Skeletal muscle cell (primary cell): ENCODE measurements around the gene CACNA1S.

ENCODE experiments used
- DNase-seq: peaks from one replicate; pipeline ENCODE4 v3.0.0-alpha.2; 2010; ENCODE audit warnings: low read depth
- H3K4me3 ChIP-seq: 2 replicates; pipeline ENCODE4 v1.5.1; 2011; ENCODE audit warnings: low read depth, mild to moderate bottlenecking, control low read depth, low read length, moderate library complexity

Gene CACNA1S

DNA sequence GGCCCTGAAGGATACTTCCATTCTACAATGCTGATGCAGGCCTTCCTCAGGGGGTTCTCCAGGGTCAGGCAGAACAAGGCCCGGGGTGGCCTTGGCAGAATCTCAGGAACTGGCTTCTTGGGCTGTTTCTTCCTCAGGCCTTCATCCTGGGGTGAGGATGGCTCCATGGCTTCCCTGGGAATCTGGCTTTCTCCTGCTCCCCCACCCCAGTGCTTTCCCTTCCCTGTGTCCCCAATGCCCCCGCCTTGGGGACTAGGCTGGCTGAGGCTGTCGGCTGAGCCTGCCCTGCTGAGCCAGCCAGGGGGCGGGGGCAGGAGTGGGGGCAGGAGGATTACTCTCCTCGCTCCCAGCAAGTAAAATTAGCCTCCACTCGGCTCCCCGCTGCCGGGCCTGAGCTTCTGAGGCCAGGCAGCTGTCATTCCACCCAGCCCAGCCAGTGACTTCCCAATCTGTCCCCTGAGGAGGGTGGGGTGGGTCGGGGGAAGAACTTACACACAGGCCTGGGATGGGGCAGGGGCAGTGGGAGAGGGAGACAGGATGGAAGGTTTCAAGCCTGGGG lies at the start of gene CACNA1S:
CACNA1S (minus strand) TSS at position 254 of the 559 bp plus-strand sequence; CDS start at position 167, 87 bp downstream.
- no peak for DNase-seq
- no peak within 1 kb of the TSS for H3K4me3 ChIP-seq

DNA sequence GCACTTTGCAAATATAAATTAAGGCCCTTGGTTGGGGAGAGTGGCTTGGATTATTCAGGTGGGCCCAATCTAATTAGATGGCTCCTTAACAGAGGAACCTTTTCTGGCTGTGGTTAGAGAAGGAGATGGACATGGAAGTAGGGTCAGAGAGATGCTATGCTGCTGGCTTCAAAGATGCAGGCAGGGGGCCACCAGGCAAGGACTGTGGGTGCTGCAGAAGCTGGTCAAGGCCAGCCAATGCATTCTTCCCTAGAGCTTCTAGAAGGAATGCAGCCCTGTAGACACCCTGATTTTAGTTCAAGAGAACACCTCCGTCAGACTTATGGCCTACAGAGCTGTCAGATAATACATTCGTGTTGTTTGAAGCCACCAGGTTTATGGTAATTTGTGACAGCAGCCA lies 45.7 kb upstream of the CACNA1S start:
- no peak overlapping the region for H3K4me3 ChIP-seq
- DNase-seq = no peak

DNA sequence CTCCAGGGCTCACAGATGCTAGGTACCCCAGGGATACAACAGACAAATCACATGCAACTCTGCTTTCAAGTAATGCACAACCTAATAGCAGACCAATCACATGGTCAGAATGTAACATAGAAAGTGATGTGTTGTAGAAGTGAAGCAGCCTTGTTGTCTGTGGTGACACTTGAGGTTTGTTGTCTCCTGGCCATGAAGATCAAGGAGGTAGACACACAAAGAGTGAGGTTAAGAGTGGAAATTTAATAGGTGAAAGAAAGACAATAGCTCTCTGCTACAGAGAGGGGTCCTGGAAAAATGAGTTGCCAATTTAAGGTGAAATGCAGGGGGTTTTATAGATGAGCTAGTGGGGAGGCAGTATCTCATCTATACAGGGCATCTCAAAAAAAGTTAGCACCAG lies 44.6 kb upstream of the CACNA1S start:
- no peak for DNase-seq
- no peak overlapping the region for H3K4me3 ChIP-seq

DNA sequence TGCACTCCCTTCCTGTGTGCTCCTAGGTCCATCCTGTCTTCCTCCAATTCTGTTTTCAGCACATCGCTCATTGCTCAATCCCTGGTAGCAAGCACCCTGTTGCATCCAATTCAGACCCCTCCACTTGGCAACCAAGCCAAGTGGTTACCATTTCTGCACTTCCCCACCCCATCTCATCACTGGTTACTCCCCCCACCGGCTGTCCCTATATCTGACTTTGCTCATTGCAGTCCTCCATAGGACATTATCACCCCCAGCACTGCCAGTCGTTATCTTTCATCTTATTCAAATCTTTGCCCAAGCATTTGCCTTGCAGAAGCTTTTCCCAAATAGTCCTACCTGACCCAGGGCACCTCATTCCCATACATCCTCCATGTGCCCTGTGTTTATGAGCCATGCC lies 44.1 kb upstream of the CACNA1S start:
- H3K4me3 ChIP-seq = no peak overlapping the region
- DNase-seq = no peak

DNA sequence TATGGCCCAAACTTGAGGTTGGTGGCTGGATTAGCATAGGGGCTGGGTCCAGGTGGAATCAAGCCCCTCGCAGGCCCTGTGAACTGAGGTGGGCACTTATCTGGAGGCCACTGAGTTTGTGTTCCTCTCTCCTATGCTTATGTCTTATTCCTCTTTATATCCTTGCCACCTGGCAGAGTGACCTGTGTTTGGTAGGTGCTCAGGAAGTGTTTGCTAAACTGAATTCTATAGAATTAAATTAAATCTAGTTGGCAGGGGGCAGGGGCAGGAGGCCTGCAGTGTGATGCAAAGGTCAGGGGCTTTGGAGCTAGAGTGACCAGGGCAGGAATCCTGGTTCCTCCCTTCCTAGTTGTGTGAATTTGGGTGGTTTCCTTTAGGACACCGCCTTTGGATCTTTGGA lies 43.1 kb upstream of the CACNA1S start:
- H3K4me3 ChIP-seq = no peak overlapping the region
- no peak for DNase-seq

DNA sequence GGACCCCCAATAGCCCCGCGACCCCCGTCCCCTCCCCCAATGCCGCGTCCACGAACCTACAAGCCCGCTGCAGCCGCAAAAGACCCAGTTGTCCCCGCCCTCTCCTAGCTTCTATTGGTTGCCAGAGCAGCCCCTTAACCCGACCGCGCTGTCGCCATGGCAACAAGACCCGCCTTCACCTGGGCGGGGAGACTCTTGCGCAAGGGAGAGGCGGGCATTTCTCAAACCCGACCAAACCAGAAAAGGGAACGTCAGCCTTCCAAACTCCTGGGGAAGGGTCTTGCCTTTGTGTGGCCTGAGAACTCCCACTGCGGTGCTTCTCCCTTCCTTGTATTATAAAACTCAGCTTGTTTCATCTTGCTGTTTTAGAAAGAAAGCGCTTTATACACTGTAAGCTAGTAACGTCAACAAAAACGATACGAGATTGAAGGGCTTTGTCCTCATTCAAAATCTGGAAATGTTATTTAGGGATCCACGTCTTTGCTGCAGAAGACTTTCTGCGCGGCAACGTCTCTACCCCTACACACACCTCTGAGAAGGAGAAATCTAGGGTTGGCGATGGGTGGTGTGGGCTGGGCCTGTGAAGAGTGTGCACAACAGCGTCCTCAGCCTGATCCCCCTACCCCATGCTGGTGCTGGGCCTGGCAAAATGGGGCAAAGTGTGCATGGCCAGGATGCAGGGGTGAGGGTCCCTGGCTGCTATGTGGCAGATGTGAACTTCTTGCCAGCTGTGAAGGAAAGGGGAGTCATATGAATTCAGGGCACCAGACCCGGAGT lies 42.4 kb upstream of the CACNA1S start, which contains the start of gene TMEM9:
TMEM9 (minus strand) TSS at position 86 of the 777 bp plus-strand sequence. CDS start 551 bp downstream, outside the sequence.
- H3K4me3 ChIP-seq = peak within 1 kb of the TSS; percentile 81
- DNase-seq = peak; percentile 72

DNA sequence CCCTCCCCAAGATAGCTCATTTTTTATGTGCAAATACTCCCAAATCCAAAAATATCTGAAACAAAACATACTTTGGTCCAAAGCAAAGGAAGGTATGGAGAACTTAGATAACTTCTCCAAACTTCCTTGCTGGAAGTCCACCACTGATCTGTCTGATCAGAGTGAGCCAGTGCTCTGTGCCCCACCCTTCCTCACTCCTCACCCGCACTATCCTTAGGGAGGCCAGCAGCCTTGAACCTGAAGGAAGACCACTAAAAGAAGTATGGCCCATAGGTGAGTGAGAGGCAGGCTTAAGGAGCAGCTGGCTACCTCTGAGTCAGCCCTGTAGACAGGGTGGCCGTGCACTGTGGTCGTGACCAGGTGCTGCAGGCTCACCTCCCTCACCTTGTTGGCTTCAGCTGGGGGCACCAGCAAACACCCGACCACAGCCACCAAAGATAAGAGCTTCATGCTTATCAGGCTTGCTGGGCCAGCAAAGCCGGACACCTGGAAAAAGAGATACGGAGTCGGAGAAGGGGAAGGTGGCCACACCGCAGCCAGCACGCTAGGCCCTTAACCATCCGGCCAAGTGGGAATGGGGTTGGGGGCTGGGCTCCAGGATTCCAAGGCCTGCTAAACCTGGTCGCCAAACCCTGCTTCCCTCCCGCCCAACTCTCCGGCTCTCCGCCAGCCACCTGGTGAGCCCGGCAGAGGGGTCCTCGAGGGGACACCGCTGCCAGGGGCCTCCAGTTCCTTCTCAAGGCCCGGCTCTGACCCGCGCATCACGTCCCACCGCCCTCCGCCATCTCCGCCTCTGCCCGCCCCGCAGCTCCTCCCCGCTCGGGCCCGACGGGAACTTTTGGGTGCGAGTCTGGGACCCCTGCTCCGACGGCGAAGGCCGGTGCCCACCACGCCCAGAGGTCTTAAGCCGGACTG lies 41.5 kb upstream of the CACNA1S start:
- DNase-seq = no peak
- peak overlapping the region; percentile 81 for H3K4me3 ChIP-seq

DNA sequence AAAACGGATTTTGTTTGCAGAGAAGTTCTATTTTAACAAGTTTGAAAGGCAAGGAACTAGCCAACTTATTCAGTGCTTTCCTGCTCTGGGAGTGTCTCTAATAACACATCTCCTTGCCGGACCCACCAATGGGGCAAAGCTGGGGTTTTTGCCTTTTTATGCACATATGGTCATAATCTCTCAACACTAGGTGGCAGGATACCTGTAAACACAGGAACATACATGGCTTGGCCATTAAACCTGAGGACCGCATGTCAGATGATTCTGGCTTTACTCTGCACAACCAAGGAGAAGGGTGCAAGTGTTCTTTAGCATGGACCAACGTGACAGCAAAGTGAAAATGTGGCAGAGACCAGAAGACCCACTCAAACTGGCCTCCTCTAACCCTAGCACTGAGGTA lies 37.2 kb upstream of the CACNA1S start:
- no peak for DNase-seq
- H3K4me3 ChIP-seq = no peak overlapping the region

DNA sequence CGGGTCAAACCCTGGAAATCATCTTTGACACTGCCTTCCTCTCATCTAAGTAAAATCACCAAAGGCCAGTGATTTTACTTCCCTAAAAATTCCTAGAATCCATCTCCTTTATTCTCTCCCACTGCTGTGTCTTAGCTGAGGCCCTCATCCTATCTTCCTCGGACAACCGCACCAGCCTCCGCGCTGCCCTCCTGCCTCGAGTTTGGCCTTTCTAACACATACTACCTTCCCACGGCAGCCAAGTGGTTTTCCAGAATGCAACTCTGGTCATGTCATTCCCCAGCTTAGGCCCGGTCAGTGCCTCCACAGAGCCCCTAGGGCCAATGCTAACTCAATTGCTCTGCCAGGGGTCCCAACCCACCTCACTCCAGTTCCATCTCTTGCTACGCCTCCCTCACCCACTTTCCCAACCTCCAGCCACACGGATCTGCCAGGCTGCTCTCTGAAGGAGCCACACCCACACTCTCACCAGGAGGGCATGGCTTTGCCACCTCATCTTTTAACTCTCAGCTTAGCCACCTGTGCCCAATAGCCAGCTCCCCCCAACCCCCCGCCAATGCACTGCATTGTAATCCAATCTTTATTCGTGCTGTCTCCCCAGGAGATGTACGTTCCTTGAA lies 35.3 kb upstream of the CACNA1S start:
- no peak for DNase-seq
- no peak overlapping the region for H3K4me3 ChIP-seq

DNA sequence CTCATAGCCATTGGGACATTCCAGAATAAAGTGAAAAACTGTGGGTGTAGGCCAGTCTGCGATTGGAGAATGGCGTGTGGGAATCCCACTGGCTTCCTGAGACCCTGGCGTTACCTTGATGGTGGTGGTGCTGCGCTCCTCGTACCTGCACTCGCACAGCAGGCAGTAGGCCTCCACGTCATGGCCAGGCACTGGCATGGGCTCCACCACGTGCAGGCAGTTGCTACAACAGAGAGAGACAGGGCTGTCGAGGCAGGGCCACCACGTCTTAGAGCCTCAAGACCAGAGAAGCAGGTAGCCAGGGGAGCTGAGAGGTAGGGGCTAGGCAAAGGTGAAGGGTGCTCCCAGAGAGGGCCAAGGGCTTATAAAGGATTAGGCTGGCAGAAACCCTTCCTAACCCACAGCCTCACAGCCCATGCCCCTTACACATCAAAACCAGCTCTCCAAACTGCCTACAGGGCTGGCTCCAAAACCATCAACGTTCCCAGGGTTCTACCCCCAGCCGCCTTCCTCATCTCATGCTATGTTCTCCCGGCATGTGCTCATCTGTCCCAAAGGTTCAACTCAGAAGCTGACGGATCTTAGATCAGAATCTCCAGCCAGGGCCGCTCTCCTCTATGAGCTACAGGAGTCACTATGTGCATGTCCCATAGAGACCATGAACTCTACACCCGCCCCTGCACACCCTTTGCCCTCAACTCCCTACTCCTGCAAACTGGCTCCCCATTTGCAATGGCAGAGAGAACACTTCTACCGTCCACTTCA lies 34.6 kb upstream of the CACNA1S start:
- no peak overlapping the region for H3K4me3 ChIP-seq
- DNase-seq = no peak

DNA sequence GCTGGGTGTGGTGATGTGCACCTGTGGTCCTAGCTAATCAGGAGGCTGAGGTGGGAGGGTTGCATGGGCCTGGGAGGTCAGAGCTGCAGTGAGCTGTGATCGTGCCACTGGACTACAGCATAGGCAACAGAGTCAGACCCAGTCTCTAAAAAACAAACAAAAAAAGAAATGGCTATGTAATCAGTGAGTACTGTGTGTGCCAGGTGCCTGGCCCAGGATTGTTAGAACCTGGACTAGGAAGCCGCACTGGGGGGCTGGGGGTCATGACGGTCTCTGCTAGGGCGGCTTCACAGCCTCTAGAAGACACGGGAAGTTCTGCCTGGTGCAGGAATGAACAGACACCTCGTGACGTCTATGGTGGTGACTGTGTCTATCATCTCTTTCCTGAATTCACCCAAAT lies 33.6 kb upstream of the CACNA1S start:
- H3K4me3 ChIP-seq = no peak overlapping the region
- DNase-seq = no peak

DNA sequence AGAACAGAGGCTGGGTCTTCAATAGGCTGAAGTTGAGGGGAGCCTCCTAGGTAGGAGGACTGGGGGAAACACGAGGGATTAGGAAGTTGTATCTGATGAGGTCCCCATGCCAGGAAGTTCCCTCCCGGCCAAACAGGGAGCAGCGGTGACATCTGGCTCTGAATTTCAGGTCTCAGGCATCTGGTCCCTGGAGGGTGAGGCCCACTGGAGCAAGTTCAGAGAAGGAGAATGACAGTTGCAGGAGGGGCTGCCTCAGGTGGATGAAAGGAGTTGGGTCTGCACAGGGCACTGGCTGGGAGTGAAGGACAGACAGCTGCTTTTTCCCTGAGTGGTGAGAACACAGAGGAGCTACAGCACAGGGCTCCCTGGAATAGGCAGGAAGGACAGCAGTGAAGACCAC lies 32.9 kb upstream of the CACNA1S start:
- no peak for DNase-seq
- no peak overlapping the region for H3K4me3 ChIP-seq

DNA sequence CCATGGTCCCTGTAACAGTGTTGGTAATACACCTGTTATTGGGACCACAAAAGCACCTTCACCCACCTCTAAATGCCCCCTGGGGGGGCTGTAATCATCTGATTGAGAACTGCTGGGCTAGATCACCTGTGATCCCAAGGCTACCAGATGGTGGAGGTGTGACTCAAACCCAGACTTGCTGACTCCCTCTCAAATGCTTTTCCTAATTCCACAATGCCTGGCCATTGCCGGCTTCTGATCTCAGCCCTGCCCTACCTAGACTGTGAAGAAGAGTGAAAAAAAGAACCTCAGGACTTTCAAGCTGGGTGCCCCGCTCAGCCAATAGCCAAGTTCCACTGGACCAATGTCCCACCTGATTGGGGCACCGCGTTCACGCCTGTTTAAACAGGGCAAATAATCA lies 32.5 kb upstream of the CACNA1S start:
- no peak for DNase-seq

DNA sequence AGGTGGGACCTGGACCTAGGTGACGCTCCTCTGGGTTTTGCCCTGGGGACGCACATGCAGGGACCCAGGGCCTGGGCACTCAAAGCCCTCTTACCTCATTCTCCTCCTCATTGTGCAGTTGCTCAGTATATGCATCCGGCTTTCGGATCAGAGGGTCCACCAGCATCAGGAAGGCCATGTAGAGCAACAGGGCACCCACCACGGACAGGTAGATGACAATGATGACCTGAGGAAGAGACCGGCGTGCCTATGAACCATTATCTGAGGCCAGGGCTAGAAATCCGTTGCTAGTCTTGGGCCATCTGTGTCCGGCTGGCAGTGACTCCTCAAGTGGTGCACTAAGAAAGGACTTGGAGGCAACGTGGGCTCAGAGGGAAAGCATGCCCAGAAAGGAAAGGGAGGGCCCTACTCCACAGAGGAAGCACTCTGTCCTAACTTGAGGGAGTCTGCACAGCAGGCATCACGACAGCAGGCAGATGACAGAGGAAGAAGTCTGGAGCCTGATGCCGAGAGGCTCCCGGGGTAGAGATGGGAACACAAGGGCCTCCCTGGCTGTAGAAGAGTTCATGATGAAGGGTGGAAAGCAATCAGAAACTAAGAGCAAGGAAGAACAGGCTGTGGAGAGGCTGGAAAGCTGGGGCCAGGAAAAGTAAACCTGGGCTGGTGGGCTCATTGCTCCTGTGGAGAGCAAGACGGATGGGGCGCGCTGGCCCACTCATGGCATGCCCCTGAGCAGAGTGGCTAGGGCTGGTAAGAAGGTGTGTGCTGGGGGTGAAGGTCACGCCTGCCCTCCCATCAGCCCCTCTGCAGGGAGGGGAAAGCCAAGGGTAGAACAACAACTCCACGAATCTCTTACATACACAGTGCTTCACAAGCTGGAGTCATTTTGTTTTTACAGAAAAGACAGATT lies 31.8 kb upstream of the CACNA1S start:
- no peak overlapping the region for H3K4me3 ChIP-seq
- no peak for DNase-seq

More for the DNA sequence above, 32.5 kb upstream of the CACNA1S start:
- H3K4me3 ChIP-seq = no peak overlapping the region

DNA sequence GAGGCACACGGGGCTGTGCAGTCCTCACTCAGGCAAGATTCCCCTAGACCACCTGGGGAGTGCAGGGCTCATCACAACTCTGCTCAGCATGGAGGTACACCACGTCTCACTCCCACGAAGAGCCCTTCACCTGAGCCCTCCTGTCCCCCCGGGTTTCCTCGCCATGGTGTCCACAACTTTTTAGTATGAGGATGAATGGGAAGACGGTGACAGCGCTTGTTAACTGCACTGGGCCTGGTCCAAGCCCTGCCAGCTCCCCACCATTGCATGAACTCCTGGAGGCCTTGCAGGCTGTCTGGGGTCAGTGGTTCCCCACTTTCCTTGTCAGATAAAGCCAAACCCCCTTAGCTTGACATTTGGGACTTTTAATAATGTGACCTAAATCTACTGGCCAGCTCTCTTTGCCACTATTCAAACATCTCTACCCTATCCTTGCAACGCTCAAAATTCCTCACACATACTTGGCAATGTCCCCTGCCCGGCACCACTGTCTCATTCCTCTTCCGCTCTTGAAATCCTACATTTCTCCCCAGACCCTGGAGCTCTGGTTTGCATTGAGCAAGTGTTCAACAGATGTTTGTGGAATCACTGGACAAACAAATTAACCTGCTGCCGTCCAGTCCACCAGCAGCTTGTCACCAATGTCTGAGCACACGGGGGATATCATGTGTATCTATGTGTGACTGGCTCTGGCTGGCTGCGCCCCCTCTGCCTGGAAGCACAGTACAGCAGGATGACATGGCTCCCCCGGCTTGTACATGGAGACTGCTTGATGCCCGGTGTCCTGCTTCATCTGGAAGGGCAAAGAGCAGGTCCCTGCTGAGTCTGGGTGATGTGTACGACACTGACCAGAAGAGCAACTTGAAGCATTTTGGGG lies 30.9 kb upstream of the CACNA1S start:
- no peak for DNase-seq
- no peak overlapping the region for H3K4me3 ChIP-seq

DNA sequence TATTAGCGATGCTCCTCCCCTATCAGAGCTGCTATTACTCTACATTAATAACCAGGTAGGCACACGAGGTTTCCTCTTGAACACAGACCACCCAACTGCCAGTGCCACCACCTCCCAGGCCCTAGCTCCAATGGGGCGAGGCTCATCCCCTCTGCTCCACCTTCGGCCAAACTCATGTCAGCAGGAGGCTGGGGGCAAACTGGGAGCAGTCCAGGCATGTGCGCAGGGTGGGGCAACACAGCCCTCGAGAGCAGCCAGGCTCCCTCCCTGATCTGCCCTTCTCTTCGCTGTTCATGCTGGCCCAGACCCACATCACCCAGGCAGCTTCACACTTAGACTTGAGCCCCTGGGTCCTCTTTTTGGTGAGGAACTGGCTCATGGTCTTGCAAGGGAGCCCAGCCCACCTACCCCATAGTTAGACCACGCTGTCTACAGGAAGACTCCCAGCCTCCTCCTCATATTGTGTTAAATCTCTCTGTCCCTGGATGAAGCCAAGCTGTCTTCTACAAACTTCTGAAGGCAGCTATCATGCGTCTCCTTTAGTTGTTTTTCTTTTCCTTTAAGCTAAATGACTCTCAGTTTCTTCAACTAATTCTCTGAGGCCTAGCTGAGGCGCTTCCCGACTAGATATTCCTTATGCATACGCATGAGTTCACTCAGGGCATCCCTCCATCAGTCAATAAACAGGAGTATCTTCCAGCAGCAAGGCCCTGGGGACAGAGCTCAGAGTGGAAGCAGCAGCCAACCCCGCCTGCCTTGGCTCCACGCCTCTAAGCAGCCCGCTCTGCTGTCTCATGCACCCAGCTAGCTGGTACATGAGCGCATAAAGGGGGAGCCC lies 30.0 kb upstream of the CACNA1S start:
- DNase-seq = no peak

More for the DNA sequence above, 30.0 kb upstream of the CACNA1S start:
- no peak overlapping the region for H3K4me3 ChIP-seq
